ENCODE data around the gene VDR. TPM values are rescaled to one million over a fixed set of nuclear protein-coding genes. Genes with fewer than 3 reads are reported as not detected.
A peak's percentile ranks its signal among the peaks of the same experiment; 100 is the strongest.

VDR gene
- total RNA-seq, 2 donors from 2014 or later, result 1.3 to 3.1 TPM

- no peaks in the 10 kb centered on the region for H3K27me3 ChIP-seq
- H3K4me3 ChIP-seq, result no peak overlapping the region
- 84 to 90% methylated on average over 10 of the region's 10 CpGs for WGBS, 2 donors
- no peaks in the 10 kb centered on the region for H3K36me3 ChIP-seq (replicated peaks in 1 of 2; ENCODE audit: insufficient read depth in 1 of 2, low read depth in 2 of 2)
- ATAC-seq (no peak), DNase-seq (no peak)
- H3K27ac ChIP-seq, result no peak overlapping the region
- intact Hi-C loops (cut with DNase I), result no loop called here
- H3K9me3 ChIP-seq, result no peaks in the 10 kb centered on the region
- H3K4me1 ChIP-seq, result peaks cover 7% of the 10 kb centered on the region
- TF ChIP-seq CTCF (IDR thresholded peaks at IDR 0.05), result no peak
- no peak for TF ChIP-seq POLR2A (IDR thresholded peaks at IDR 0.05)
These were observed 36.1 kb upstream of the VDR start for GRCh38 chr12:47940773-47941474.

GRCh38 chr12:47939009-47939601, 34.3 kb upstream of the VDR start:
- Histone ChIP-seq H3K9me3 (no peaks in the 10 kb centered on the region), H3K27ac (no peak overlapping the region), H3K4me1 (peaks cover 7% of the 10 kb centered on the region), H3K36me3 (replicated peaks in 1 of 2; ENCODE audit: insufficient read depth in 1 of 2, low read depth in 2 of 2) (no peaks in the 10 kb centered on the region), H3K4me3 (no peak overlapping the region), H3K27me3 (no peaks in the 10 kb centered on the region)
- TF ChIP-seq CTCF (IDR thresholded peaks at IDR 0.05) (no peak), POLR2A (IDR thresholded peaks at IDR 0.05) (no peak)
- WGBS, 2 donors, result 70 to 80% methylated on average over 4 to 6 of the region's 6 CpGs
- intact Hi-C loops (cut with DNase I), result no loop called here
- DNase-seq, result peak in 1 of 4 donors; percentile 44
- no peak for ATAC-seq

- ATAC-seq (no peak), DNase-seq (no peak)
- Histone ChIP-seq H3K9me3 (no peaks in the 10 kb centered on the region), H3K27me3 (no peaks in the 10 kb centered on the region), H3K36me3 (replicated peaks in 1 of 2; ENCODE audit: insufficient read depth in 1 of 2, low read depth in 2 of 2) (no peaks in the 10 kb centered on the region), H3K4me1 (peaks cover 7% of the 10 kb centered on the region), H3K4me3 (no peak overlapping the region), H3K27ac (no peak overlapping the region)
- 87 to 94% methylated on average over 4 of the region's 4 CpGs for WGBS, 2 donors
- intact Hi-C loops (cut with DNase I), result no loop called here
- TF ChIP-seq POLR2A (IDR thresholded peaks at IDR 0.05) (no peak), CTCF (IDR thresholded peaks at IDR 0.05) (no peak)
These were observed 33.8 kb upstream of the VDR start for GRCh38 chr12:47938594-47938993.

- TF ChIP-seq CTCF (IDR thresholded peaks at IDR 0.05) (no peak), POLR2A (IDR thresholded peaks at IDR 0.05) (no peak)
- no peak overlapping the region for H3K27ac ChIP-seq
- H3K27me3 ChIP-seq, result no peaks in the 10 kb centered on the region
- peaks cover 7% of the 10 kb centered on the region for H3K4me1 ChIP-seq
- intact Hi-C loops (cut with DNase I), result no loop called here
- DNase-seq (no peak), ATAC-seq (no peak)
- no peaks in the 10 kb centered on the region for H3K36me3 ChIP-seq (replicated peaks in 1 of 2; ENCODE audit: insufficient read depth in 1 of 2, low read depth in 2 of 2)
- no peak overlapping the region for H3K4me3 ChIP-seq
- 79 to 92% methylated on average over 1 of the region's 1 CpG for WGBS, 2 donors
- no peaks in the 10 kb centered on the region for H3K9me3 ChIP-seq
These were observed 33.3 kb upstream of the VDR start for GRCh38 chr12:47938093-47938492.

- 32 to 46% methylated on average over 9 of the region's 9 CpGs for WGBS, 2 donors
- H3K4me1 ChIP-seq, result no peaks in the 10 kb centered on the region
These were observed 30.4 kb upstream of the VDR start for GRCh38 chr12:47935184-47935583.

More at GRCh38 chr12:47935184-47935583, 30.4 kb upstream of the VDR start:
- Histone ChIP-seq H3K27me3 (no peaks in the 10 kb centered on the region), H3K4me3 (no peak overlapping the region), H3K9me3 (no peaks in the 10 kb centered on the region), H3K27ac (no peak overlapping the region), H3K36me3 (replicated peaks in 1 of 2; ENCODE audit: insufficient read depth in 1 of 2, low read depth in 2 of 2) (no peaks in the 10 kb centered on the region)
- no peak for TF ChIP-seq CTCF (IDR thresholded peaks at IDR 0.05)
- no peak for TF ChIP-seq POLR2A (IDR thresholded peaks at IDR 0.05)
- intact Hi-C loops (cut with DNase I), result no loop called here
- DNase-seq (peak in 3 of 4 donors; percentile 20 to 47 (median 28)), ATAC-seq (peak; percentile 30)
